ENCODE data around the gene PPIL6.

DNA sequence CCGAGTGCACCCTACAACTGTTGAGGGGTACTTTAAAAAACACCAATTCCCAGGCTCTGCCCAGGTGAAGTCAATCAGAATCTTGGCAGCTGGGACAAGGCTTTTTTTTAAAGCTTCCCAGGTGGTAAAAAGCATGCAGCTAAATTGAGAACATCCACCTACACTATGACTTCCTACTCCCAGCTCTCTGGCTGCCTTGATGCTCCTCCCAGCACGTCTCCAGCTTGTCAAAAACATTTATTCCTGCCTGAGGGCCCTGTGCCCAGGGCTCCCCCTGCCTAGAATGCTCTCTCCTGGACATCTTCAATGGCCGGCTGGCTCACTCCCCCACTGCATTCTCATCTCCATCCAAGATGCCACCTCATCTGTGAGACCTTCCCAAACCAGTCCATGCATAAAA lies 32.7 kb upstream of the PPIL6 start:
- TF ChIP-seq EP300 (IDR thresholded peaks at IDR 0.05) = no peak
- TF ChIP-seq, protein P1, sequence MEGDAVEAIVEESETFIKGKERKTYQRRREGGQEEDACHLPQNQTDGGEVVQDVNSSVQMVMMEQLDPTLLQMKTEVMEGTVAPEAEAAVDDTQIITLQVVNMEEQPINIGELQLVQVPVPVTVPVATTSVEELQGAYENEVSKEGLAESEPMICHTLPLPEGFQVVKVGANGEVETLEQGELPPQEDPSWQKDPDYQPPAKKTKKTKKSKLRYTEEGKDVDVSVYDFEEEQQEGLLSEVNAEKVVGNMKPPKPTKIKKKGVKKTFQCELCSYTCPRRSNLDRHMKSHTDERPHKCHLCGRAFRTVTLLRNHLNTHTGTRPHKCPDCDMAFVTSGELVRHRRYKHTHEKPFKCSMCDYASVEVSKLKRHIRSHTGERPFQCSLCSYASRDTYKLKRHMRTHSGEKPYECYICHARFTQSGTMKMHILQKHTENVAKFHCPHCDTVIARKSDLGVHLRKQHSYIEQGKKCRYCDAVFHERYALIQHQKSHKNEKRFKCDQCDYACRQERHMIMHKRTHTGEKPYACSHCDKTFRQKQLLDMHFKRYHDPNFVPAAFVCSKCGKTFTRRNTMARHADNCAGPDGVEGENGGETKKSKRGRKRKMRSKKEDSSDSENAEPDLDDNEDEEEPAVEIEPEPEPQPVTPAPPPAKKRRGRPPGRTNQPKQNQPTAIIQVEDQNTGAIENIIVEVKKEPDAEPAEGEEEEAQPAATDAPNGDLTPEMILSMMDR (IDR thresholded peaks at IDR 0.05) = no peak

Data from esophagus muscularis mucosa (tissue), 3 donors.